GM12878 (cell line): Measurements from ENCODE around the gene IRX5. TPM values are rescaled to one million over a fixed set of nuclear protein-coding genes. Genes with fewer than 3 reads are reported as not detected.

ENCODE experiments used
- ATAC-seq: fragments of 200-7000 bp; cut with Tn5 transposase; 3 replicates; pipeline ENCODE4 v1.9.1; 2020; ENCODE audit warnings: mild to moderate bottlenecking, moderate library complexity
- BruUV-seq: library from RNA; stranded (reverse); fragments of 400-500 nt; replicated peaks from 2 replicates; lab custom pipeline; 2021; lab: Mats Ljungman, UMichigan
- CTCF ChIA-PET: fragments of 300-600 bp; sonication (Branson Sonifier 250); formaldehyde crosslinking; extraction: SDS; loops from one replicate; lab custom pipeline; 2021; ENCODE audit warnings: inconsistent platforms; lab: Yijun Ruan, JAX
- POLR2A ChIA-PET: fragments of 350-600 bp; formaldehyde crosslinking; extraction: SDS; loops from one replicate; lab custom pipeline; 2021; ENCODE audit warnings: inconsistent platforms; lab: Charles Lee
- RAD21 ChIA-PET: fragments of 300-600 bp; sonication (Branson Sonifier 250); formaldehyde crosslinking; loops from one replicate; lab custom pipeline; 2023; ENCODE audit warnings: antibody characterized with exemption; ENCODE audit not compliant: unreplicated experiment; lab: Charles Lee
- SMC1A ChIA-PET: fragments of 300-600 bp; sonication (Branson Sonifier 250); formaldehyde crosslinking; loops from one replicate; lab custom pipeline; 2023; ENCODE audit not compliant: unreplicated experiment, uncharacterized antibody; lab: Charles Lee
- DNase-seq: peaks from one replicate; pipeline ENCODE4 v3.0.0-alpha.2; 2011; ENCODE audit warnings: low read depth, low spot score
- FAIRE-seq: peaks from 3 replicates; lab custom pipeline; 2011; peaks lifted over from hg19 to GRCh38; lab: Jason Lieb, UNC
- H2AFZ ChIP-seq: 2 replicates; pipeline ENCODE4 v1.6.0; 2011; ENCODE audit warnings: low read depth, low read length, control low read depth; ENCODE audit not compliant: control insufficient read depth
- H3K27ac ChIP-seq: 2 replicates; pipeline ENCODE4 v1.5.1; 2011; ENCODE audit warnings: control low read depth; ENCODE audit not compliant: control insufficient read depth, insufficient read depth
- H3K27me3 ChIP-seq, 2 experiments: replicated peaks in 1 of 2; 2 replicates each; pipeline versions ENCODE4 v1.6.0 to v1.6.1; 2011; ENCODE audit warnings: low read length in 1 of 2; ENCODE audit not compliant: control insufficient read depth in 2 of 2, insufficient read depth in 2 of 2
- H3K36me3 ChIP-seq, 2 experiments: 2 replicates each; pipeline ENCODE4 v1.5.1; 2011; ENCODE audit warnings: low read length in 1 of 2; ENCODE audit not compliant: control insufficient read depth in 2 of 2, insufficient read depth in 2 of 2
- H3K4me1 ChIP-seq: 2 replicates; pipeline ENCODE4 v1.6.1; 2011; ENCODE audit warnings: mild to moderate bottlenecking, low read length, moderate library complexity, mixed read lengths; ENCODE audit not compliant: control insufficient read depth, insufficient read depth
- H3K4me2 ChIP-seq: 2 replicates; pipeline ENCODE4 v1.6.0; 2011; ENCODE audit warnings: control low read depth; ENCODE audit not compliant: control insufficient read depth, insufficient read depth
- H3K4me3 ChIP-seq: fragments of 200-600 bp; sonication (generic); 2 replicates; pipeline ENCODE4 v1.5.1; 2016
- H3K79me2 ChIP-seq: 2 replicates; pipeline ENCODE4 v1.6.0; 2011; ENCODE audit warnings: low read length; ENCODE audit not compliant: control insufficient read depth, insufficient read depth
- H3K9ac ChIP-seq: 2 replicates; pipeline ENCODE4 v1.8.0; 2011; ENCODE audit warnings: low read length, control low read depth, mixed read lengths; ENCODE audit not compliant: control insufficient read depth, insufficient read depth
- H3K9me3 ChIP-seq: replicated peaks from 3 replicates; pipeline ENCODE4 v1.5.1; 2011; ENCODE audit warnings: mild to moderate bottlenecking, low read length; ENCODE audit not compliant: control insufficient read depth, insufficient read depth
- H4K20me1 ChIP-seq: 2 replicates; pipeline ENCODE4 v1.6.0; 2011; ENCODE audit not compliant: control insufficient read depth, insufficient read depth
- BCL3 ChIP-seq: IDR thresholded peaks from 2 replicates; pipeline ENCODE4 v1.6.1; 2011; ENCODE audit warnings: borderline replicate concordance, low read depth, mild to moderate bottlenecking, moderate library complexity, low read length; ENCODE audit not compliant: insufficient read depth, poor library complexity, severe bottlenecking
- IKZF1 ChIP-seq: fragments of 450-650 bp; conservative IDR thresholded peaks from 2 replicates; pipeline ENCODE4 v1.6.1; 2017; ENCODE audit warnings: antibody characterized with exemption, mild to moderate bottlenecking
- IRF4 ChIP-seq: IDR thresholded peaks from 2 replicates; pipeline ENCODE4 v1.6.1; 2011; ENCODE audit warnings: low read depth, low read length
- JUND ChIP-seq: IDR thresholded peaks from 2 replicates; pipeline ENCODE4 v1.6.1; 2012; ENCODE audit warnings: low read depth, mild to moderate bottlenecking, low read length, improper control_type of control experiment, moderate library complexity
- NR2C1 ChIP-seq: fragments of 450-650 bp; IDR thresholded peaks from 2 replicates; pipeline ENCODE4 v1.6.1; 2017; ENCODE audit warnings: antibody characterized with exemption, mild to moderate bottlenecking, moderate library complexity
- NR2C2 ChIP-seq: IDR thresholded peaks from 2 replicates; pipeline ENCODE4 v1.6.1; 2011; ENCODE audit warnings: borderline replicate concordance, low read depth; ENCODE audit not compliant: control insufficient read depth, insufficient read length
- SREBF1 ChIP-seq: IDR thresholded peaks from 2 replicates; pipeline ENCODE4 v1.6.1; 2012; ENCODE audit warnings: mild to moderate bottlenecking, low read length
- YY1 ChIP-seq: IDR thresholded peaks from 2 replicates; pipeline ENCODE4 v1.6.1; 2011; ENCODE audit warnings: low read depth, mild to moderate bottlenecking, low read length
- ZBTB11 ChIP-seq: fragments of 450-650 bp; formaldehyde crosslinking; IDR thresholded peaks from 2 replicates; pipeline ENCODE4 v1.5.0; 2022; ENCODE audit warnings: mild to moderate bottlenecking, missing genetic modification characterization
- ZNF24 ChIP-seq: fragments of 450-650 bp; IDR thresholded peaks from 2 replicates; pipeline ENCODE4 v1.6.1; 2017; ENCODE audit warnings: antibody characterized with exemption, mild to moderate bottlenecking
- WGBS: methylation state at CpG from one replicate; pipeline ENCODE4 v1.1.6; 2016; ENCODE audit warnings: low lambda C conversion rate; ENCODE audit not compliant: insufficient replicate concordance, insufficient coverage; ENCODE audit errors: missing lambda C conversion rate; 5-methylcytosine and 5-hydroxymethylcytosine counted together
- in situ Hi-C: fragments of 300-500 bp; cut with MboI; formaldehyde crosslinking; loops from 9 replicates; pipeline ENCODE4 v1.14.3; 2018; ENCODE audit warnings: mixed read lengths
- intact Hi-C: fragments of 100-400 bp; cut with micrococcal nuclease; formaldehyde crosslinking; loops from one replicate; pipeline ENCODE4 v1.14.2; 2022; ENCODE audit not compliant: unreplicated experiment
- polyA plus RNA-seq, 11 experiments: library from polyadenylated mRNA; depleted of rRNA in 4 of 11; unstranded in 6 of 11; stranded (reverse) in 5 of 11; fragments of >200 nt; fragmentation: Nextera tagmentation in 4 of 11; fragmentation: Illumina TruSeq in 1 of 11; extraction: Ambion mirVana in 4 of 11; extraction: Trizol in 1 of 11; gene quantifications; 1 replicate in 1 of 11; 2 replicates in 10 of 11; pipeline versions ENCODE4 v1.2.1 to v1.2.3, GENCODE V29; 2011 to 2016; ENCODE audit warnings: inconsistent platforms in 2 of 11, missing spikeins in 2 of 11, low read depth in 1 of 11
- total RNA-seq, 4 experiments: library from RNA; depleted of rRNA in 3 of 4; stranded (reverse); fragments of >200 nt in 3 of 4; fragmentation: Illumina TruSeq in 1 of 4; extraction: Trizol in 1 of 4; gene quantifications; 2 replicates each; pipeline versions ENCODE4 v1.2.1 to v1.2.3, GENCODE V29; 2013 to 2021

Gene IRX5
- total and polyA plus RNA-seq, 10 of the 15 experiments (the other 5 are each of a cell fraction or from before 2014, with no cell fraction given): 0.08 TPM; not detected in 9

DNA sequence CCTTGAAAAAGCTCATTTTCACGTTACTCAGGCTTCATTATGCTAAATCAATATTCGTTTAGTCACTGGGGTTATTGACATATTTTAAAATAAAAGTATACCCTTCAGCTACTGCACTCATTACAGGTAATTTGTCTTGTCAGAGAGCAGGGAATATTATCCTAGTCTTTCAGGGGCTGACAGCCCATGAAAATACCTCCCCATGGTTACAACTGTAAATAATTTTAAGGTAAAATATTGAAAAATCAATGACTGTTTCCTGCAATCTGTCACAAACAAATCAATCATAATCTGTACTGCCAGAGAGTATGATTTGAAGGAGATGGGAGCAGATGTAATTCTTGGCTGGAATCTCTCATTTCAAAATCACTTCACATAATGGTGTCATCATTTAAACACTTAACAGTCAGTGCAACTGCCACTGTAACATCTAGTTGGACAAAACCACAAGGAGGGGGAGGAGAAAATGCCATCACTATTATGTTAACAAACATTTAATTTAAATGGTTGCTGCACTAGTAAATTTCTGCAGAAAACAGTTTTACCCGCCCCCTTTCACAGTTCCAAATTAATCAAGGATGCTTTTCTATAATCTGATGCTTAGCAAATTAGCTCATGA lies 9.3 kb upstream of the IRX5 start:
- no peak overlapping the region for H3K9ac ChIP-seq
- ATAC-seq: no peak
- no peaks in the 10 kb centered on the region for H3K79me2 ChIP-seq
- H2AFZ ChIP-seq: no peak overlapping the region
- no peak overlapping the region for H3K4me3 ChIP-seq
- ChIA-PET RAD21 (no interaction called here), POLR2A (no interaction called here), SMC1A (no interaction called here), CTCF (interaction anchor here (0.6 to 0.9 kb wide), 3 partner anchors 54 to 972 kb away, joined by 3 read pairs; no protein-coding TSS in a partner anchor)
- no TSS peak for BruUV-seq
- H3K4me1 ChIP-seq: no peaks in the 10 kb centered on the region
- H3K27ac ChIP-seq: no peak overlapping the region
- in situ Hi-C loops: no loop called here
- intact Hi-C loops: no loop called here
- no peaks in the 10 kb centered on the region for H3K9me3 ChIP-seq
- no peaks in the 10 kb centered on the region for H4K20me1 ChIP-seq
- FAIRE-seq: no peak
- no peaks in the 10 kb centered on the region for H3K27me3 ChIP-seq
- H3K36me3 ChIP-seq: no peaks in the 10 kb centered on the region
- TF ChIP-seq YY1 (no peak), NR2C2 (no peak), NR2C1 (no peak), JUND (no peak), BCL3 (no peak), SREBF1 (no peak), ZBTB11 (no peak), ZNF24 (no peak), IRF4 (no peak), IKZF1 (no peak)
- no peak overlapping the region for H3K4me2 ChIP-seq
- WGBS: 33% methylated on average over 3 of the region's 3 CpGs
- DNase-seq: no peak
